Measurements from ENCODE around the gene RCAN2. TPM values are rescaled to one million over a fixed set of nuclear protein-coding genes. Genes with fewer than 3 reads are reported as not detected.

RCAN2 gene
- total RNA-seq, 6 donors from 2014 or later = 4.8 to 14.6 (median 9.1) TPM

- ATAC-seq (ENCODE audit: low FRiP score in 2 of 2) (no peak), DNase-seq (peak in 1 of 2 donors; percentile 17)
Observed at GRCh38 chr6:46468403-46469010, 22.7 kb downstream of the RCAN2 start.

GRCh38 chr6:46466570-46466969 lies 24.7 kb downstream of the RCAN2 start:
- Histone ChIP-seq H3K4me1 (no peaks in the 10 kb centered on the region), H3K27ac (no peak overlapping the region), H3K27me3 (no peaks in the 10 kb centered on the region), H3K36me3 (no peaks in the 10 kb centered on the region), H3K9me3 (no peaks in the 10 kb centered on the region), H3K4me3 (no peak overlapping the region)
- no peak for TF ChIP-seq EP300 (IDR thresholded peaks at IDR 0.05)
- 70 to 71% methylated on average over 4 of the region's 4 CpGs for WGBS, 2 donors
- DNase-seq = no peak
- no peak for ATAC-seq (ENCODE audit: low FRiP score in 2 of 2)

More at GRCh38 chr6:46468403-46469010, 22.7 kb downstream of the RCAN2 start:
- H3K4me3 ChIP-seq = no peak overlapping the region
- no peak overlapping the region for H3K27ac ChIP-seq
- no peaks in the 10 kb centered on the region for H3K4me1 ChIP-seq
- TF ChIP-seq POLR2AphosphoS5 (IDR thresholded peaks at IDR 0.05) = no peak
- no peak for TF ChIP-seq POLR2A (IDR thresholded peaks at IDR 0.05)
- TF ChIP-seq EP300 (IDR thresholded peaks at IDR 0.05) = no peak
- no peak for TF ChIP-seq CTCF (IDR thresholded peaks at IDR 0.05)
- H3K9me3 ChIP-seq = no peaks in the 10 kb centered on the region
- H3K27me3 ChIP-seq = no peaks in the 10 kb centered on the region
- WGBS, 2 donors = 78 to 82% methylated on average over 9 of the region's 9 CpGs
- no peaks in the 10 kb centered on the region for H3K36me3 ChIP-seq

GRCh38 chr6:46465294-46466165 lies 25.7 kb downstream of the RCAN2 start:
- TF ChIP-seq POLR2AphosphoS5 (IDR thresholded peaks at IDR 0.05) (no peak), CTCF (IDR thresholded peaks at IDR 0.05) (no peak), EP300 (IDR thresholded peaks at IDR 0.05) (no peak), POLR2A (IDR thresholded peaks at IDR 0.05) (no peak)
- no peak for DNase-seq
- no peaks in the 10 kb centered on the region for H3K4me1 ChIP-seq

GRCh38 chr6:46456297-46456696 lies 35.0 kb downstream of the RCAN2 start:
- no peak overlapping the region for H3K4me3 ChIP-seq
- no peak overlapping the region for H3K27ac ChIP-seq
- ATAC-seq (ENCODE audit: low FRiP score in 2 of 2) = no peak
- 67 to 69% methylated on average over 2 of the region's 2 CpGs for WGBS, 2 donors
- no peak for DNase-seq
- peaks cover 0 to 10% (median 5%) of the 10 kb centered on the region in 4 donors for H3K4me1 ChIP-seq
- H3K9me3 ChIP-seq = no peaks in the 10 kb centered on the region
- H3K36me3 ChIP-seq = no peaks in the 10 kb centered on the region
- TF ChIP-seq CTCF (IDR thresholded peaks at IDR 0.05) (no peak), POLR2AphosphoS5 (IDR thresholded peaks at IDR 0.05) (no peak), POLR2A (IDR thresholded peaks at IDR 0.05) (no peak), EP300 (IDR thresholded peaks at IDR 0.05) (no peak)
- no peaks in the 10 kb centered on the region for H3K27me3 ChIP-seq

More at GRCh38 chr6:46465294-46466165, 25.7 kb downstream of the RCAN2 start:
- no peaks in the 10 kb centered on the region for H3K36me3 ChIP-seq
- H3K4me3 ChIP-seq = no peak overlapping the region
- no peak for ATAC-seq (ENCODE audit: low FRiP score in 2 of 2)
- no peaks in the 10 kb centered on the region for H3K27me3 ChIP-seq
- H3K9me3 ChIP-seq = no peaks in the 10 kb centered on the region
- no peak overlapping the region for H3K27ac ChIP-seq
- 50 to 67% methylated on average over 4 of the region's 4 CpGs for WGBS, 2 donors

- Histone ChIP-seq H3K4me1 (peaks cover 0 to 10% (median 5%) of the 10 kb centered on the region in 4 donors), H3K4me3 (no peak overlapping the region), H3K27me3 (no peaks in the 10 kb centered on the region), H3K9me3 (no peaks in the 10 kb centered on the region), H3K36me3 (no peaks in the 10 kb centered on the region), H3K27ac (no peak overlapping the region)
- TF ChIP-seq CTCF (IDR thresholded peaks at IDR 0.05) = no peak
- TF ChIP-seq EP300 (IDR thresholded peaks at IDR 0.05) = no peak
- no peak for TF ChIP-seq POLR2AphosphoS5 (IDR thresholded peaks at IDR 0.05)
- TF ChIP-seq POLR2A (IDR thresholded peaks at IDR 0.05) = no peak
- WGBS, 2 donors = 97 to 100% methylated on average over 1 of the region's 1 CpG
- ATAC-seq (ENCODE audit: low FRiP score in 2 of 2) = no peak
- no peak for DNase-seq
Observed at GRCh38 chr6:46454691-46455090, 36.6 kb downstream of the RCAN2 start.

Measured in upper lobe of left lung (tissue), 6 donors.